ENCODE data around the gene ADGRG7.
"Not testable (repeated sequence)": the region's sequence is repeated elsewhere in the genome, so short reads cannot be mapped to it uniquely, and the experiment has no call there.

ADGRG7 gene

GRCh38 chr3:100647171-100647570 lies 37.8 kb downstream of the ADGRG7 start:
- DNase-seq = no peak

GRCh38 chr3:100647657-100648056 lies 38.3 kb downstream of the ADGRG7 start:
- no peak for DNase-seq

- DNase-seq = no peak
Observed at GRCh38 chr3:100650651-100651619, 41.5 kb downstream of the ADGRG7 start.

- no peak for DNase-seq
Observed at GRCh38 chr3:100653604-100654294, 44.3 kb downstream of the ADGRG7 start.

- no peak for DNase-seq
Observed at GRCh38 chr3:100656945-100657344, 47.5 kb downstream of the ADGRG7 start.

- DNase-seq = not testable (repeated sequence)
Observed at GRCh38 chr3:100661294-100661693, 51.9 kb downstream of the ADGRG7 start.

GRCh38 chr3:100662113-100662823 lies 52.9 kb downstream of the ADGRG7 start:
- DNase-seq = no peak

- DNase-seq = no peak
Observed at GRCh38 chr3:100665230-100665629, 55.8 kb downstream of the ADGRG7 start.

GRCh38 chr3:100666699-100667098 lies 57.3 kb downstream of the ADGRG7 start:
- not testable (repeated sequence) for DNase-seq

GRCh38 chr3:100667316-100667715 lies 57.9 kb downstream of the ADGRG7 start:
- DNase-seq = not testable (repeated sequence)

GRCh38 chr3:100670995-100671394 lies 61.6 kb downstream of the ADGRG7 start:
- not testable (repeated sequence) for DNase-seq

GRCh38 chr3:100681496-100681895 lies 72.1 kb downstream of the ADGRG7 start:
- DNase-seq = no peak

- no peak for DNase-seq
Observed at GRCh38 chr3:100682056-100682853, 72.9 kb downstream of the ADGRG7 start.

- DNase-seq = no peak
Observed at GRCh38 chr3:100682854-100683760, 73.7 kb downstream of the ADGRG7 start.

- no peak for DNase-seq
Observed at GRCh38 chr3:100693225-100693624, 83.8 kb downstream of the ADGRG7 start.

- DNase-seq = no peak
Observed at GRCh38 chr3:100695696-100696095, 86.3 kb downstream of the ADGRG7 start.

GRCh38 chr3:100696161-100696560 lies 86.8 kb downstream of the ADGRG7 start:
- DNase-seq = no peak

GRCh38 chr3:100697172-100697571 lies 87.8 kb downstream of the ADGRG7 start:
- DNase-seq = no peak

GRCh38 chr3:100697723-100698285 lies 88.4 kb downstream of the ADGRG7 start:
- no peak for DNase-seq

GRCh38 chr3:100698736-100699135 lies 89.3 kb downstream of the ADGRG7 start:
- no peak for DNase-seq

GRCh38 chr3:100700708-100701107 lies 91.3 kb downstream of the ADGRG7 start:
- DNase-seq = no peak
